Ovary (tissue), 9 donors: ENCODE measurements around the gene IRAK1. TPM values are rescaled to one million over a fixed set of nuclear protein-coding genes. Genes with fewer than 3 reads are reported as not detected.

ENCODE experiments used
- DNase-seq, 5 donors: peaks; one replicate each; pipeline ENCODE4 v3.0.0-alpha.2; 2019 to 2020
- H3K27ac ChIP-seq, 2 donors: fragments of 200-600 bp; one replicate each; pipeline versions ENCODE4 v1.5.1 to v1.8.0; 2019 to 2022
- H3K27me3 ChIP-seq: fragments of 200-600 bp; one replicate; pipeline ENCODE4 v1.8.0; 2022
- H3K36me3 ChIP-seq: fragments of 200-600 bp; sonication (generic); one replicate; pipeline ENCODE4 v1.5.1; 2019
- H3K4me1 ChIP-seq: one replicate; pipeline ENCODE4 v1.8.1; 2013; ENCODE audit warnings: mild to moderate bottlenecking, moderate library complexity; ENCODE audit not compliant: insufficient read depth
- H3K4me3 ChIP-seq: fragments of 200-600 bp; sonication (generic); one replicate; pipeline ENCODE4 v1.5.1; 2017
- H3K9me3 ChIP-seq, 2 donors: fragments of 200-600 bp in 1 of 2; sonication (generic) in 1 of 2; one replicate each; pipeline versions ENCODE4 v1.5.1 to v1.8.1; 2013 to 2019; ENCODE audit warnings: mild to moderate bottlenecking in 1 of 2, moderate library complexity in 1 of 2
- EP300 ChIP-seq: sonication (generic); formaldehyde crosslinking; IDR thresholded peaks from one replicate; pipeline ENCODE4 v1.6.1; 2017; ENCODE audit warnings: antibody characterized with exemption
- POLR2A ChIP-seq: fragments of 450-650 bp; IDR thresholded peaks from one replicate; pipeline ENCODE4 v1.6.1; 2017; ENCODE audit warnings: antibody characterized with exemption, mild to moderate bottlenecking, moderate library complexity
- WGBS, 3 donors: extraction: QIAGEN DNeasy Blood & Tissue Kit in 1 of 3; methylation state at CpG; one replicate each; pipeline versions ENCODE4 v1.1.5 to v1.1.7; 2013 to 2017; 5-methylcytosine and 5-hydroxymethylcytosine counted together
- intact Hi-C, 4 donors: fragments of 100-400 bp; cut with DNase I; formaldehyde crosslinking; loops; one replicate each; pipeline versions ENCODE4 v1.11.0 to v1.15.1; 2022 to 2023
- polyA plus RNA-seq, 2 donors: library from polyadenylated mRNA; stranded (reverse); fragments of 200-250 nt in 1 of 2; fragments of 350-450 nt in 1 of 2; fragmentation: Illumina TruSeq in 1 of 2; extraction: RNeasy Lipid Tissue Mini Kit (QIAGEN cat#74804) in 1 of 2; gene quantifications; one replicate each; pipeline ENCODE4 v1.2.3, GENCODE V29; 2013 to 2014
- total RNA-seq, 7 donors: library from RNA; depleted of rRNA in 2 of 7; stranded (reverse); fragments of >200 nt in 2 of 7; fragmentation: NEBNext Ultra II Directional in 3 of 7; extraction: Animal tissue kit (Norgen Biotek cat#: 25700) in 3 of 7; gene quantifications; one replicate each; pipeline versions ENCODE4 v1.1.0 to v1.2.4, GENCODE V29; 2016 to 2023
- TF ChIP-seq, protein P1 (sequence below), 3 donors: fragments of 450-650 bp in 2 of 3; fragments of 200-600 bp in 1 of 3; IDR thresholded peaks; one replicate each; pipeline versions ENCODE4 v1.5.1 to v1.8.0; 2016 to 2022; ENCODE audit warnings: antibody characterized with exemption in 3 of 3, mild to moderate bottlenecking in 1 of 3
- donor health status: DM: no; HTN: no; CAD: no; lungs with moderate emphysema.
- donor health status: DM: no; HTN: no; CAD: no.
- donor health status: Bipolar disorder and iron deficiency.
- donor health status: DM: yes; HTN: yes; CAD: no.
- donor health status: DM: no; HTN: no; CAD: no.
- donor health status: DM: yes; HTN: yes; CAD: no.

The IRAK1 gene
- total and polyA plus RNA-seq, 9 donors = 10.5 to 97.4 (median 36.1) TPM

DNA sequence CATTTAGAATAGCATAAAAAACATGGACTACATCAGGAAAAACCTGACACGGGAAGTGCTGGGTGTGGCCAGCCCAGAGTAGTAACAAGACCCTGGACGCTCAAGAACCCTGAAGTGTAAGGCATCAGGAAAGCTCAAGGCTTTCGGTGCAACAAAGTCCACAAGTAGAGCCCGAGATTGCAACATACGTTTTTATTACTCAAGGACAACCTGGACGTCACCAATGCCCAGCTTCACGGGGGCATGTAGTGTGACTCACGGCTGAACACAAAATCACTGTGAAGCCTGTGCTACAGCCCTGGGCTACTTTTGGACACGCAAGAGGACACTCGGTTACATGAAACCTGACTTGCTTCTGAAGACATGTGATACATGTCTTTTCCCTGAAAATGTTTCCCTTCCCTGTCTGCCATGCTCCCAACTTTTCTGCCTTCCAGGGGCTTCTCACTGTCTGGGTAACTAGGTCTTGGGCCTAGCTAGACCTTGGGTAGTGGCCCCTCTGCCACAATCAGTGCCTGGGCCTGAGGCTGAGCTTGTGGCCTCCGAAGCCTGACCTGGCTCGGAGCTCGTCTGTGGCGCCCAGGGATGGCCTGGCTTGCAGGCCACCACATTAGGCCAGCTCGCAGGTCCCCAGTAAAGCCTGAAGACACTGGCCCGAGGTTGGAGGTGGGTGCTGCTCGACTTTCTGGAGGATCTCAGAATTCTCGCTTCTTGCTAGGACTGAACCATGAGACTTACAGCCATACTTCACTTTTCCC lies 9.2 kb downstream of the IRAK1 start:
- H3K36me3 ChIP-seq = no peaks in the 10 kb centered on the region
- no peaks in the 10 kb centered on the region for H3K27me3 ChIP-seq
- no peak overlapping the region for H3K4me3 ChIP-seq
- TF ChIP-seq EP300 (no peak), POLR2A (no peak)
- TF ChIP-seq, protein P1, sequence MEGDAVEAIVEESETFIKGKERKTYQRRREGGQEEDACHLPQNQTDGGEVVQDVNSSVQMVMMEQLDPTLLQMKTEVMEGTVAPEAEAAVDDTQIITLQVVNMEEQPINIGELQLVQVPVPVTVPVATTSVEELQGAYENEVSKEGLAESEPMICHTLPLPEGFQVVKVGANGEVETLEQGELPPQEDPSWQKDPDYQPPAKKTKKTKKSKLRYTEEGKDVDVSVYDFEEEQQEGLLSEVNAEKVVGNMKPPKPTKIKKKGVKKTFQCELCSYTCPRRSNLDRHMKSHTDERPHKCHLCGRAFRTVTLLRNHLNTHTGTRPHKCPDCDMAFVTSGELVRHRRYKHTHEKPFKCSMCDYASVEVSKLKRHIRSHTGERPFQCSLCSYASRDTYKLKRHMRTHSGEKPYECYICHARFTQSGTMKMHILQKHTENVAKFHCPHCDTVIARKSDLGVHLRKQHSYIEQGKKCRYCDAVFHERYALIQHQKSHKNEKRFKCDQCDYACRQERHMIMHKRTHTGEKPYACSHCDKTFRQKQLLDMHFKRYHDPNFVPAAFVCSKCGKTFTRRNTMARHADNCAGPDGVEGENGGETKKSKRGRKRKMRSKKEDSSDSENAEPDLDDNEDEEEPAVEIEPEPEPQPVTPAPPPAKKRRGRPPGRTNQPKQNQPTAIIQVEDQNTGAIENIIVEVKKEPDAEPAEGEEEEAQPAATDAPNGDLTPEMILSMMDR (IDR thresholded peaks at IDR 0.05) = no peak
- intact Hi-C loops = no loop called here
- H3K4me1 ChIP-seq = no peaks in the 10 kb centered on the region
- no peaks in the 10 kb centered on the region for H3K9me3 ChIP-seq
- no peak overlapping the region for H3K27ac ChIP-seq
- no peak for DNase-seq
- 78 to 84% (median 84%) methylated on average over 18 of the region's 18 CpGs for WGBS, 3 donors

DNA sequence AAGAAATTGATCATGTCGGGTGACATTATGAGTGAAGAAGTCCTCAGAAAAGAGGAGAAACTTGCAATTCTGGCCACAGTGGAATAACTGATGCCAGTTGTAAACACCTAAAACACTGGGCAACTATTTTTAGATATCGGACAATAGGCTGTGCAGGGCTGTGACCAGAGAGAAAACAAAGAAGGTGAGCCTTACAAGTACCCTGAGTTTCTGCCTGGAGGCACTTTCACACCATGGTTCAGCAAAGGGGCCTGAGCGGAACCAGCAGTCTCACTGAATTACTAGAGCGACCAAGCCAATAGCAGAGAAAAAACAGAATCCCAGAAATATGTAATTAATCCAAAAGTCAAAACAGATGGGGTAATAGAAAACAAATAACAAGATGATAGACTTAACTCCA lies 11.2 kb downstream of the IRAK1 start:
- Histone ChIP-seq H3K27me3 (no peaks in the 10 kb centered on the region), H3K27ac (no peak overlapping the region), H3K36me3 (no peaks in the 10 kb centered on the region), H3K9me3 (no peaks in the 10 kb centered on the region), H3K4me3 (no peak overlapping the region), H3K4me1 (no peaks in the 10 kb centered on the region)
- intact Hi-C loops = no loop called here
- 62 to 83% (median 81%) methylated on average over 4 of the region's 4 CpGs for WGBS, 3 donors
- no peak for DNase-seq
- TF ChIP-seq, protein P1 (IDR thresholded peaks at IDR 0.05) = no peak
- TF ChIP-seq EP300 = no peak
- no peak for TF ChIP-seq POLR2A

GRCh38 chrX:154006947-154007346 lies 12.8 kb downstream of the IRAK1 start:
- Histone ChIP-seq H3K27ac (no peak overlapping the region), H3K36me3 (no peaks in the 10 kb centered on the region), H3K27me3 (no peaks in the 10 kb centered on the region), H3K4me1 (no peaks in the 10 kb centered on the region), H3K4me3 (no peak overlapping the region), H3K9me3 (no peaks in the 10 kb centered on the region)
- 90 to 92% (median 92%) methylated on average over 20 of the region's 20 CpGs for WGBS, 3 donors
- no peak for TF ChIP-seq EP300
- TF ChIP-seq POLR2A = no peak
- TF ChIP-seq, protein P1 (IDR thresholded peaks at IDR 0.05) = no peak
- intact Hi-C loops = no loop called here
- no peak for DNase-seq

- Histone ChIP-seq H3K4me1 (no peaks in the 10 kb centered on the region), H3K9me3 (no peaks in the 10 kb centered on the region), H3K36me3 (no peaks in the 10 kb centered on the region), H3K27ac (no peak overlapping the region), H3K27me3 (no peaks in the 10 kb centered on the region), H3K4me3 (no peak overlapping the region)
- no peak for DNase-seq
- intact Hi-C loops = no loop called here
- TF ChIP-seq, protein P1 (IDR thresholded peaks at IDR 0.05) = no peak
- TF ChIP-seq POLR2A (no peak), EP300 (no peak)
- 79 to 82% (median 81%) methylated on average over 11 of the region's 11 CpGs for WGBS, 3 donors
Observed at GRCh38 chrX:154004315-154004714, 15.4 kb downstream of the IRAK1 start.
